GM18499 (cell line): ENCODE data around the gene CRABP2.

Experiments
- ATAC-seq: cut with Tn5 transposase; IDR thresholded peaks from one replicate; pipeline ENCODE4 v1.9.1; 2021; ENCODE audit warnings: moderate number of reproducible peaks; ENCODE audit not compliant: insufficient read depth, unreplicated experiment

The CRABP2 gene

GRCh38 chr1:156705321-156705917, at the start of gene CRABP2:
TSS of gene CRABP2 (minus strand) at chr1:156705583. CDS start at chr1:156705446, 137 bp downstream.
- ATAC-seq: no peak

GRCh38 chr1:156754219-156754618, 48.8 kb upstream of the CRABP2 start:
- ATAC-seq: no peak

- no peak for ATAC-seq
These were observed 47.6 kb upstream of the CRABP2 start for GRCh38 chr1:156752843-156753482.

DNA sequence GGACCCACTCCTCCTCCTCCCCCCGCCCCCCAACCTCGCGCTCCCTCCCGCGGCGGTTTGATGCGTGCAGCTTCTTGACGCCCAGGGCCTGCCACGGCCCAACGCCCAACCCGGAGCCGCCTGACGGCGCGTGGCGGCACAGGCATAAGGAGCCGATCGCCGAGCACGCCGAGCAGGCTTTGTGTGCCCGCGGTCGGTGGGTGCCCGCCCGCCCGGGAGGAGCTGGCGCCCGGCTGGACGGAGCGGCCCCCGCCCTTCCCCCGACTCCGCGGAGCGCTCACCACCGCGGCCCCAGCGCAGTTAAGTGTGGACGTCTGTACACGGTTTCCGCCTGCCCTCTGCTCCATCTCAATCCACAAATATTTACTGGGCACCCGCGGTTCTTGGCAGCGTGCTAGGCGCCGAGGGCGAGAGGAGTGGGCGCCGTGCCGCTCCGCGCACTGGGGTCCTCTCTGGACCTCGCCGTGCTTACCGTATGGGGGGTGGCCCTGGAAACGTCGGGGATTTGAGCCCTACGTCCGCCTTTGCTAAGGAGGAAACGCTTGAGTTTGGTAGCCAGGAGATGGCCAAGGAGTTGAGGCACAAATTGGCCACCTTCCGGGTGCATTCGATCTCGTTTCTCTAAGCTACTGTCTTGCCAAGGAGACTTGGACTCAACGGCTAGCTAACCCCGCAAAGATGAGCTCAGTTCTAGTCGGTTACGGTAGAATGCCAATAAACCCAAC, 46.5 kb upstream of the CRABP2 start:
- no peak for ATAC-seq

GRCh38 chr1:156751451-156751756, 46.0 kb upstream of the CRABP2 start, which contains the start of gene HDGF:
TSS of gene HDGF (minus strand) at chr1:156751675. CDS start at chr1:156751429, 246 bp downstream.
- ATAC-seq: no peak

DNA sequence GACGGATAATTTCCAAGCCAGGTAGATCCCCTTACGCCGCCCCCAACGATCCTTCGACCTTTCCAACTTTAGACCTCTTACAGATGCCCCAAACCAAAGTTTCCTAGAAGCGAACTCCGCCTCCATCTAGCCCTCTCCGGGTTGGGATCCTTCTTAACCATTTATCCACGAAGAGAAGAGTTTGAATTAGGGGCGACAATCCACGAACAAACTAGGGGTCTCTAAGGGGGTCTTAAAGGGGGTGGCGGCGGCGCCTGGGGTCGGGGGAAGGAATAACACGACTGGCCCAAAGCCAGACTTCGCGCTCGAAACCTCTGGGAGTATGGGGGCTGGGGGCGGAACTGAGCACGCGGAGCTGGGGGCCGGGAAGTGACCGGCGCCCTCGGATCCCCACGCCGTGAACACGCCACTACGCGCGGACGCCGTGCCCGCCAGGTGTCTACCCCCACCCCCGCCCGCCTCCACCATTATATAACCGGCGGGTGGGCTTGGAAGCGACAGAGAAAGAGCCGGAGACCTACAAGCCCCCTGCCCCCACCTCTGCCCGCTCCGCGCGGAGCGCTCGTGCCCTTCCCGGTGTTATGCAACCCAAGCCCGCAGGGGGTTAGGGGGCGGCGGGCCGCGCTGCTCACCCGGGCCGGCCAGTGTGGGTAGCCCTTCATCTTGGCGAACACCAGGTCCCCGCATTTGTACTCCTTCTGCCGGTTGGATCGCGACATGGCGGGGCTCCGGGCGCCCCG, 45.5 kb upstream of the CRABP2 start:
- ATAC-seq: no peak

- ATAC-seq: no peak
These were observed 44.8 kb upstream of the CRABP2 start for GRCh38 chr1:156750191-156750672.

DNA sequence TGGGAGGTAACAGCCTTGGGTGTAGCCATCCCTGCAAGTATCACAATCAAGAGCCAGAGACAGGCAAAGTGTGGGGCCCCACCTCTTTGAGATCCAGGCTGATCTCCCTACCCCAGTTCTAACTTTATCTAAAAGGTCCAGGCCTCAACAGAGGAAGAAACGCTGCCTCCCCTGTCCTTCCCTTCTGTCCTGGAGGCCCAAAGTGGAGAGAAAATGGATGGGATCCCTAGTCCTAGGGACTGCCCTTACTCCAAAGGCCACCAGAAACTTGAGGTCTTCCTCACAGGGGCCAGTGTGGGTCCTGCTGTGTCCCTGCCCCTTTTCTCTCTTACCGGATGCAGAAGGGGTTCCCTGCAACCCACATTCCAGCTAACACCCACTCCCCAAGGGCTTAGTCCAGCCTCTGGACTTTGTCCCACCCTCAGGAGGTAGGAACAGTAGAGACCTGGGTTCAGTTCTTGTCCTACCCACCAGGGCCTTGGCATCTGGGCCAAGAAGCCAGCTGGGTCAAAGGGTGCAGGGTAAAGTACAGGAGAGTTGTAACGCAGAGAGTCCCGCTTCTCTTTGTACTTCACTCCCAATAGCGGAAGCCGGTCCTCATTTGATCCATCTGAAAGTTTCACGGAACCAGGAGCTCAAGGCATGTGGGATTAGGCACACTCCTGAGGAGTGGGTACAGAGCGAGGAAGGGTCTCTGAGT, 44.2 kb upstream of the CRABP2 start:
- ATAC-seq: no peak

GRCh38 chr1:156748670-156749418, 43.5 kb upstream of the CRABP2 start:
- ATAC-seq: no peak

- no peak for ATAC-seq
These were observed 42.6 kb upstream of the CRABP2 start for GRCh38 chr1:156747742-156748669.

DNA sequence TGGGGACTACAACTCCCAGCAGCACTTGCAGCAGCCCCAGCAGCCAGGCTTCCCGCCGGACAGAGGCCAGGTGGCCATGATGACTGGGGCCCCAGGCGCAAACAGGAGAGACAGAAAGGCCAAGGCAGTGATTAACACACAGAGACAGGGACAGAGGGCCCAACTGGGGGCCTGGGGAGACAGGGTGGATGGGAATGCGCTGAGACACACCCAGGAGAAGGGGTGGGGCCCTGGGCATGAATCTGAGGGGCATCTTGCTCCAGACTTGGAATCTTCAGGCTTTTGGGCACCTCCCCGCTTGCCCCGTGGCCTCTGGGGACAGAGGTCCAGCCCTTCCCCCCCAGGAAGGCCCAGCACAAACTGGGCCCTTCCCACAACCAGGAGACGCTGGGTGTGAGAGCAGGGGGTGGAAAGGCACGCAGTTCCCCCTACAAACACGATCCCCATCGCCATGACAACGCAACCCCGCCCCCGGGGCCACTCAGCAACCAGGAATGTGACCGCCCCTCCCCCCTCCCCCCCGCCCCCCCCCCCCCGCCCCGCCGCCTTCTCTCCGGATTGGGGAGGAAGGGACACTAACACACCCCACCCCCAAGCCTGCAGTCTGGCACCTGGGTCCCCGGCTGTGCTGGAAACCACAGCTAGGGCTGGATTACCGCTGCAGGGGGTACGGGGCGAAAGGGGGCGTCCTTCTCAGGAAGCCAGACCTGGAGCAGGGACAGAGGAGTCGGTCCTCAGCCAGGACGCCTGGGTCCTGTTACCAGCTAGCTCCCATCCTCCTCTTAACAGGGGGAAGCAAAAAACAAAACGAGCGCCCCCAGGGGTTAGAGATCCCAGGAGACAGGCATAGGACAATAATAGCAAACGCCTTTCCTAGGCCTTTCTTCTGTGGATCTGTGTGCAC, 41.6 kb upstream of the CRABP2 start:
- no peak for ATAC-seq

DNA sequence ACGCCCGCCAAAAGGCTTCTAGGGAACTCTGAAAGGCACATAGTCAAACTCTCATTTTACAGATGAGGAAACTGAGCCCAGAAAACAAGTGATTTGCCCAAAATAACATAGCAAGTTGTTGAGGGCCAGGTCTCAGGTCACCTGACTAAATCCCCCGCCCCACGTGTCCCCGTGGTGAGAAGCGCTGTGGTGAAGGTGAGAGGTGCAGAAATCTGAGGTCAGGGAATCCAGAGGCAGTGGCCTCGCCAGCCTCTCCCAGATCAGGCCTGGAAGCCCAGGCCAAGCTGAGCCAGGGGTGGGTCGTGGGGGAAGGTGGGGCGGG, 41.0 kb upstream of the CRABP2 start:
- ATAC-seq: no peak

DNA sequence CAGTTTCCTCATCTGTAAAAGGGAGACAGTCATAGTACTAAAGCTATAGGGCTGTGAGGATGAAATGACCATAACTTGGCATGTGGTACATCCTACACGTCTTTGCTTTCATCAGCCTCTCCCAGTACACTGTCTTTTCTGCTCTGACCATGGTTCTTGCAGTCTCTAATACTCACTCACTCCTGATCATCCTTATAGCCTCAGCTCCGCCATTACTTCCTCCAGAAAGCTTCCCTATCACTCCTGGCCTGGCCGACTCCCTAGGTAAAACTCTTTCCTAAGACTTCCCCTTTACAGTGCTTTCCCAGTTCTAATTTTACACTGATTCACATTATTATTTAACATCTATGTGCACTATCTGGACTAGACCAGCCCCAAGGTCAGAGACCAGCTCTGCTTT, 40.5 kb upstream of the CRABP2 start:
- no peak for ATAC-seq

DNA sequence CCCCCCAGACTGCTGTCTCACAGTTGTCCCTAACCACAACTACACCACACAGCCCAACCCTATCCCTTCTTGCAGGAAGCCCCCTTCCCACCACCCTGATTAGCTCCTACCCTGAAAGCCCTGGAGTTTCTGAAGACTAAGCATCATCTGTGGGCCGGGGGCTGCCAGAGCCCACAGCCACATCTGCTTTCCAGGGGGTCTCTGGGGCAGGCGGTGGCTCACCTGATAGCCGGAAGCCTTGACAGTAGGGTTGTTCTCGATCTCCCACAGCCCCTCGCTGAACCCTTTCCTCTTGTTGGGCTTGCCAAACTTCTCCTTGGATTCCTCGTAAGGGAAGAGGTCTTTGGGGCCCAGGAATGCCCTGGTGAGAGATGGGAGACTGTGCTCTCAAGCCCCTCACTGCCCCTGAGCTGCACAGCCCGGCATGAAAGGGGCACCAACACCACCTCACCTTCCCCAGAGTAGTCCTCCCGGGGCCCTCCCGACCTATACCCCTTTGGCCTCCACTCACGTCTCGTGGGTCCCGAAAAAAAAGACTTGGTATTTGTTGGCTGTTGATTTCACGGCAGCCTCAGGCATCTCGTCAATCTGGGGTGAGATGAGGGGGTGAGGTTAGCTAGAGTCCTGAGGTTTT, 39.5 kb upstream of the CRABP2 start:
- no peak for ATAC-seq

GRCh38 chr1:156744344-156744743, 39.0 kb upstream of the CRABP2 start:
- no peak for ATAC-seq

GRCh38 chr1:156743367-156744302, 38.3 kb upstream of the CRABP2 start:
- ATAC-seq: no peak
